H9 (cell line): ENCODE measurements around the gene ARHGAP4. TPM values are rescaled to one million over a fixed set of nuclear protein-coding genes. Genes with fewer than 3 reads are reported as not detected.

Experiments used
- DNase-seq: peaks from one replicate; pipeline ENCODE4 v3.0.0-alpha.2; 2017
- H2AFZ ChIP-seq: one replicate; pipeline ENCODE4 v1.6.1; 2013; ENCODE audit warnings: mild to moderate bottlenecking, low read length, control low read depth, moderate library complexity
- H2AK5ac ChIP-seq: 2 replicates; pipeline ENCODE4 v1.6.1; 2013; ENCODE audit warnings: low read length, control low read depth, mixed read lengths; ENCODE audit not compliant: insufficient read length
- H2BK120ac ChIP-seq: one replicate; pipeline ENCODE4 v1.6.1; 2013; ENCODE audit warnings: low read depth, mild to moderate bottlenecking, low read length, control low read depth, inconsistent platforms; ENCODE audit not compliant: poor library complexity, severe bottlenecking
- H2BK12ac ChIP-seq: 2 replicates; pipeline ENCODE4 v1.6.1; 2013; ENCODE audit warnings: low read length, control low read depth, mixed read lengths, low read depth; ENCODE audit not compliant: insufficient read length
- H2BK15ac ChIP-seq: 2 replicates; pipeline ENCODE4 v1.6.1; 2013; ENCODE audit warnings: low read depth, low read length, control low read depth
- H2BK20ac ChIP-seq: one replicate; pipeline ENCODE4 v1.6.1; 2013; ENCODE audit warnings: low read depth, mild to moderate bottlenecking, low read length, control low read depth, inconsistent platforms; ENCODE audit not compliant: poor library complexity, severe bottlenecking
- H2BK5ac ChIP-seq: 2 replicates; pipeline ENCODE4 v1.6.1; 2013; ENCODE audit warnings: low read length, control low read depth, mixed read lengths; ENCODE audit not compliant: insufficient read length
- H3K14ac ChIP-seq: 2 replicates; pipeline ENCODE4 v1.6.1; 2013; ENCODE audit warnings: low read length, control low read depth; ENCODE audit not compliant: insufficient read depth
- H3K18ac ChIP-seq: 2 replicates; pipeline ENCODE4 v1.6.1; 2013; ENCODE audit warnings: low read depth, mild to moderate bottlenecking, mixed read lengths, low read length, control low read depth; ENCODE audit not compliant: insufficient read length
- H3K23ac ChIP-seq: 2 replicates; pipeline ENCODE4 v1.6.1; 2013; ENCODE audit warnings: low read length, control low read depth, mixed read lengths, low read depth; ENCODE audit not compliant: insufficient read length
- H3K23me2 ChIP-seq: 2 replicates; pipeline ENCODE4 v1.6.1; 2013; ENCODE audit warnings: low read depth, mild to moderate bottlenecking, mixed read lengths, low read length, control low read depth; ENCODE audit not compliant: insufficient read length, poor library complexity, severe bottlenecking
- H3K27ac ChIP-seq: 2 replicates; pipeline ENCODE4 v1.5.1; 2013; ENCODE audit warnings: low read length, control low read depth, mixed read lengths, low read depth; ENCODE audit not compliant: insufficient read length
- H3K27me3 ChIP-seq: 2 replicates; pipeline ENCODE4 v1.6.1; 2013; ENCODE audit warnings: low read length, control low read depth, inconsistent platforms; ENCODE audit not compliant: insufficient read depth
- H3K4ac ChIP-seq: 2 replicates; pipeline ENCODE4 v1.6.1; 2013; ENCODE audit warnings: low read depth, mild to moderate bottlenecking, control low read depth, inconsistent platforms, low read length, moderate library complexity
- H3K4me1 ChIP-seq: 2 replicates; pipeline ENCODE4 v1.6.1; 2013; ENCODE audit warnings: low read length, control low read depth, inconsistent platforms; ENCODE audit not compliant: insufficient read depth
- H3K4me2 ChIP-seq: 2 replicates; pipeline ENCODE4 v1.6.1; 2013; ENCODE audit warnings: low read length, control low read depth, mixed read lengths; ENCODE audit not compliant: insufficient read length, insufficient read depth
- H3K56ac ChIP-seq: 2 replicates; pipeline ENCODE4 v1.6.1; 2013; ENCODE audit warnings: low read depth, mild to moderate bottlenecking, mixed read lengths, low read length, control low read depth; ENCODE audit not compliant: insufficient read length
- H3K79me1 ChIP-seq: 2 replicates; pipeline ENCODE4 v1.6.1; 2013; ENCODE audit warnings: low read depth, mild to moderate bottlenecking, moderate library complexity, low read length, control low read depth, inconsistent platforms; ENCODE audit not compliant: insufficient read depth, poor library complexity, severe bottlenecking
- H3K79me2 ChIP-seq: 2 replicates; pipeline ENCODE4 v1.6.1; 2013; ENCODE audit warnings: low read length, control low read depth, inconsistent platforms; ENCODE audit not compliant: insufficient read depth
- H3K9ac ChIP-seq: 2 replicates; pipeline ENCODE4 v1.6.1; 2013; ENCODE audit warnings: low read length, control low read depth, mixed read lengths; ENCODE audit not compliant: insufficient read length; ENCODE audit errors: extremely low read depth
- H3K9me3 ChIP-seq: one replicate; pipeline ENCODE4 v1.6.1; 2013; ENCODE audit warnings: low read depth, low read length, inconsistent platforms; ENCODE audit not compliant: control insufficient read depth
- H3T11ph ChIP-seq: one replicate; pipeline ENCODE4 v1.6.1; 2013; ENCODE audit warnings: mild to moderate bottlenecking, low read length, control low read depth, inconsistent platforms
- H4K20me1 ChIP-seq: one replicate; pipeline ENCODE4 v1.6.1; 2013; ENCODE audit not compliant: control insufficient read depth, insufficient read length, insufficient read depth
- H4K5ac ChIP-seq: 2 replicates; pipeline ENCODE4 v1.6.1; 2013; ENCODE audit warnings: low read depth, mild to moderate bottlenecking, mixed read lengths, low read length, control low read depth; ENCODE audit not compliant: insufficient read length
- H4K8ac ChIP-seq: replicated peaks from 2 replicates; pipeline ENCODE4 v1.6.1; 2013; ENCODE audit warnings: low read length, control low read depth, mixed read lengths, low read depth; ENCODE audit not compliant: insufficient read length
- H4K91ac ChIP-seq: 2 replicates; pipeline ENCODE4 v1.6.1; 2013; ENCODE audit warnings: low read depth, mild to moderate bottlenecking, moderate library complexity, mixed read lengths, low read length, control low read depth; ENCODE audit not compliant: insufficient read length
- H3K27ac Mint-ChIP-seq, 3 experiments: 2 replicates in 2 of 3; 3 replicates in 1 of 3; pipeline ENCODE4 v1.8.0; 2020 to 2021; ENCODE audit warnings: mixed read lengths in 3 of 3, mild to moderate bottlenecking in 1 of 3, moderate library complexity in 1 of 3
- H3K27me3 Mint-ChIP-seq: 2 replicates; pipeline ENCODE4 v1.8.0; 2021; ENCODE audit warnings: low read depth, mild to moderate bottlenecking, moderate library complexity, mixed read lengths
- H3K36me3 Mint-ChIP-seq, 3 experiments: 2 replicates in 2 of 3; 3 replicates in 1 of 3; pipeline ENCODE4 v1.8.0; 2020 to 2021; ENCODE audit warnings: low read depth in 3 of 3, mixed read lengths in 3 of 3; ENCODE audit not compliant: insufficient read depth in 1 of 3
- H3K4me1 Mint-ChIP-seq, 2 experiments: 2 replicates each; pipeline ENCODE4 v1.8.0; 2020; ENCODE audit warnings: mixed read lengths in 2 of 2
- H3K4me3 Mint-ChIP-seq, 2 experiments: 2 replicates in 1 of 2; 3 replicates in 1 of 2; pipeline ENCODE4 v1.8.0; 2020 to 2021; ENCODE audit warnings: mild to moderate bottlenecking in 2 of 2, mixed read lengths in 2 of 2, moderate library complexity in 1 of 2
- H3K9me3 Mint-ChIP-seq, 2 experiments: 2 replicates in 1 of 2; 3 replicates in 1 of 2; pipeline ENCODE4 v1.8.0; 2020; ENCODE audit warnings: mild to moderate bottlenecking in 2 of 2, mixed read lengths in 2 of 2, moderate library complexity in 1 of 2
- WGBS: extraction: QIAGEN DNeasy Blood & Tissue Kit; methylation state at CpG from one replicate; pipeline ENCODE4 v1.1.7; 2013; ENCODE audit warnings: missing lambda C conversion rate, low lambda C conversion rate, mixed read lengths; ENCODE audit not compliant: insufficient read length; ENCODE audit errors: extremely low coverage; 5-methylcytosine and 5-hydroxymethylcytosine counted together
- long read RNA-seq: library from polyadenylated mRNA; unstranded; transcript quantifications from one replicate; pipeline ENCODE4 v2.0.0, GENCODE V29; 2020
- total RNA-seq: library from RNA; stranded (reverse); gene quantifications from 2 replicates; pipeline ENCODE4 v1.2.1, GENCODE V29; 2021
- TF ChIP-seq, protein P1 (sequence below): fragments of 200-600 bp; sonication (generic); conservative IDR thresholded peaks from 3 replicates; pipeline ENCODE4 v1.8.0; 2021; ENCODE audit warnings: antibody characterized with exemption, mild to moderate bottlenecking

The ARHGAP4 gene
- 37.8 and 40.6 TPM in 2 replicates for total RNA-seq
- long read RNA-seq, transcript ARHGAP4-201 (22 exons, 3,235 nt): major isoform, 70 of 135 reads
- long read RNA-seq, partial matches to known transcripts: 11 of 135 reads
- long read RNA-seq, other reads (novel, unspliced or antisense): 53 of 135 reads

DNA sequence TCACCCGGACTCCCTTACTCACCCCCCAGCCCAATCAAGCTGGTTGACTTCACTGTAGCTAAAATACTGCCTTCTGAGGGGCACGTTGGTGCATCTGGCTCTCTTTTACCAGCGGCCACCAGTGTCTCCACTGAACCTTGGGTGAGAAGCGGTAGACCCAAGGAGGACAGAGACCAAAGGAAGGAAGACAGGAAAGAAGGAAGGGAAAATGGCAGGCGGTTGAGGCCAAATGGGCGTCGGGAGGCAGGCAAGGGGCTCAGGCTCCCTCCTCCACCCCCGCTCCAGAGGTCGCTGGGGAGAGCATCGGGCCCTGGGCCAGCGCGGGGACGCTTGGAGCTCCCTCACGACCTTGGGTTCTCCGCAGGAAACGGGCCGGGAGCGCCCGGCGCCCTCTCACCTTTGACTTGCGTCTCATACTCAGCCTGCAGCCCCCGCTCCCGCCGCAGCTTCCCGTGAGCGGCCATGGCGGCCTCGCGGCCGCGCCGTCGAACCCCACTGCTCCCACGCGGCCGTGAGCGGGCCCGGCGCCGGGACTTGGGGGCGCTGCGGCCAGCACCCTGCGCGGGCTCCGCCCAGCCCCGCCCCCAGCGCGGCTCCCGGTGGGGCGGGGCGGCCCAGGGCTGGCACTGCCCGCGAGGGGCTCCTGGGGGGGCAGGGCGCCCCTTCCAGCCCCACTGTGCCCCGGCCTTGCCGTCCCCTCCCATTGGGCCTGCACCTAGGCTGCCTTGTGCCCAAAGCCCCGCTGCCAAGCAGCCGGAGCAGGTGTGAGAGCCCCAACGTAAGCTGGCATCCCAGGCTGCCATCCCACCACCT is at the start of gene ARHGAP4:
TSS of gene ARHGAP4 (minus strand) at position 526 of the 813 bp plus-strand sequence. CDS start at position 464, 62 bp downstream.
- Histone ChIP-seq H3K27me3 (no peaks in the 10 kb centered on the region), H3K4me1 (no peaks in the 10 kb centered on the region), H3K79me1 (no peaks in the 10 kb centered on the region), H3K14ac (peak within 1 kb of the TSS; percentile 82; the same call in 1 of the 2 replicates), H2BK12ac (no peak within 1 kb of the TSS), H2AFZ (no peak within 1 kb of the TSS), H3K18ac (peak within 1 kb of the TSS; percentile 78), H3K27ac (no peak within 1 kb of the TSS), H3K4me2 (peak within 1 kb of the TSS; percentile 63), H3K4ac (no peak within 1 kb of the TSS), H3K23ac (no peak within 1 kb of the TSS), H2BK5ac (no peak within 1 kb of the TSS), H4K20me1 (no peaks in the 10 kb centered on the region), H2BK20ac (no peak within 1 kb of the TSS), H3K23me2 (peaks cover 22% of the 10 kb centered on the region), H3K79me2 (no peaks in the 10 kb centered on the region), H2BK120ac (no peak within 1 kb of the TSS), H3T11ph (no peak within 1 kb of the TSS), H2AK5ac (no peak within 1 kb of the TSS), H3K9me3 (peaks cover 5% of the 10 kb centered on the region), H4K91ac (no peak within 1 kb of the TSS), H2BK15ac (no peak within 1 kb of the TSS), H3K9ac (peak within 1 kb of the TSS; percentile 25), H3K56ac (no peak within 1 kb of the TSS), H4K5ac (no peak within 1 kb of the TSS), H4K8ac (no peak within 1 kb of the TSS)
- peak; percentile 39 for DNase-seq
- Mint-ChIP-seq H3K27me3 (no peaks in the 10 kb centered on the region; the same call in none of the 2 replicates), H3K9me3 (peaks cover 47 to 64% of the 10 kb centered on the region in 2 experiments), H3K4me3 (peak within 1 kb of the TSS; percentile 77 to 83), H3K4me1 (peaks cover 13 to 34% of the 10 kb centered on the region in 2 experiments), H3K27ac (peak within 1 kb of the TSS; percentile 72 to 94 (median 94); a peak in 4 of 7 replicates), H3K36me3 (peaks cover 12 to 21% (median 15%) of the 10 kb centered on the region in 3 experiments)
- WGBS: no CpG with 5 or more reads among the region's 59 CpGs
- TF ChIP-seq, protein P1, sequence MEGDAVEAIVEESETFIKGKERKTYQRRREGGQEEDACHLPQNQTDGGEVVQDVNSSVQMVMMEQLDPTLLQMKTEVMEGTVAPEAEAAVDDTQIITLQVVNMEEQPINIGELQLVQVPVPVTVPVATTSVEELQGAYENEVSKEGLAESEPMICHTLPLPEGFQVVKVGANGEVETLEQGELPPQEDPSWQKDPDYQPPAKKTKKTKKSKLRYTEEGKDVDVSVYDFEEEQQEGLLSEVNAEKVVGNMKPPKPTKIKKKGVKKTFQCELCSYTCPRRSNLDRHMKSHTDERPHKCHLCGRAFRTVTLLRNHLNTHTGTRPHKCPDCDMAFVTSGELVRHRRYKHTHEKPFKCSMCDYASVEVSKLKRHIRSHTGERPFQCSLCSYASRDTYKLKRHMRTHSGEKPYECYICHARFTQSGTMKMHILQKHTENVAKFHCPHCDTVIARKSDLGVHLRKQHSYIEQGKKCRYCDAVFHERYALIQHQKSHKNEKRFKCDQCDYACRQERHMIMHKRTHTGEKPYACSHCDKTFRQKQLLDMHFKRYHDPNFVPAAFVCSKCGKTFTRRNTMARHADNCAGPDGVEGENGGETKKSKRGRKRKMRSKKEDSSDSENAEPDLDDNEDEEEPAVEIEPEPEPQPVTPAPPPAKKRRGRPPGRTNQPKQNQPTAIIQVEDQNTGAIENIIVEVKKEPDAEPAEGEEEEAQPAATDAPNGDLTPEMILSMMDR: no peak
